ENCODE results near the gene CNRIP1.

CNRIP1 gene

GRCh38 chr2:68293024-68293423 lies 26.7 kb downstream of the CNRIP1 start:
- no peak for DNase-seq

DNA sequence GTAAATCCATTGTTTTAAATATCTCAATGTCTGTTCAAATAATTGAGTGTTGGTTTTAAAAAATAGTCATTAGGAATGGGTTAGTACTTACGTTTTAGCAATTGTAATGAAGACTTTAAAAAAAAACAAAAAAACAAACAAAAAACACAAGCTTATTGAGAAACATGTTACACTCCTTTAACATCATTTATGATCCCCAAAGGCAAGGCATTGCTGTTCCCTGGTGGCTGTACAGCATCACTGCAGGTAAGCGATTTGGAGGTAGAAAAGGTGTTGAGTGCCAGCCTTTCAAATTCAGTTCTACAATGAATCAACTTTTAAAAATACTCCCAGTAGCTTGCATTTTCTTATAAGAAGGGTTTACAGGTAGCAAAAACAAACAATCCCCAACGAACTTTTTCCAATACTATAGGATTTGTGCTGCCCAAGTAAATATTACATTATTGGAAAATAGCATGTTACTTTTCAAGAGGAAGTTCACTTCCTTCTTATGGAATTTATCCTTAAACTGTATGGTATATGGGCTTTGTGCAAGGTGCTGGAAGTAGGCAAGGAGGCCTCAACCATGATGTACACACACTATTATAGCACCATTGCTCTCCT lies 27.5 kb downstream of the CNRIP1 start:
- DNase-seq: peak in 1 of 56 donors; percentile 6

DNA sequence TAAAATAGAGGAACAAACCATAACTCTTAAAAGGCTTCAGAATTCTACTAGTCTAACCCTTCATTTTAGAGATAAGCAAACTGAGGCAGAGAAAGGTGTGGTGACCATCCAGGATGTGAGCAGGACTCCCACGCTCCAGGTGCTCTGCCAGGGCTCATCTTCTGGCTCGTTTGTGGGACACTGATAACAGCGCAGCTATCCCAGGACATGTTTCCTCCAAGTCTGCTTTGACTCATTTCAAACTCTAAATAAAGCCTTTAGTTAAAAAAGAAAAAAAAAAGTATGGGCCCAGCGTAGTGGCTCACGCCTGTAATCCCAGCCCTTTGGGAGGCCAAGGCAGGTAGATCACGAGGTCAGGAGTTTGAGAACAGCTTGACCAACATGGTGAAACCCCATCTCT lies 28.4 kb downstream of the CNRIP1 start:
- no peak for DNase-seq

GRCh38 chr2:68290901-68291300 lies 28.8 kb downstream of the CNRIP1 start:
- DNase-seq: peak in 9 of 56 donors; percentile 11 to 30 (median 26)

DNA sequence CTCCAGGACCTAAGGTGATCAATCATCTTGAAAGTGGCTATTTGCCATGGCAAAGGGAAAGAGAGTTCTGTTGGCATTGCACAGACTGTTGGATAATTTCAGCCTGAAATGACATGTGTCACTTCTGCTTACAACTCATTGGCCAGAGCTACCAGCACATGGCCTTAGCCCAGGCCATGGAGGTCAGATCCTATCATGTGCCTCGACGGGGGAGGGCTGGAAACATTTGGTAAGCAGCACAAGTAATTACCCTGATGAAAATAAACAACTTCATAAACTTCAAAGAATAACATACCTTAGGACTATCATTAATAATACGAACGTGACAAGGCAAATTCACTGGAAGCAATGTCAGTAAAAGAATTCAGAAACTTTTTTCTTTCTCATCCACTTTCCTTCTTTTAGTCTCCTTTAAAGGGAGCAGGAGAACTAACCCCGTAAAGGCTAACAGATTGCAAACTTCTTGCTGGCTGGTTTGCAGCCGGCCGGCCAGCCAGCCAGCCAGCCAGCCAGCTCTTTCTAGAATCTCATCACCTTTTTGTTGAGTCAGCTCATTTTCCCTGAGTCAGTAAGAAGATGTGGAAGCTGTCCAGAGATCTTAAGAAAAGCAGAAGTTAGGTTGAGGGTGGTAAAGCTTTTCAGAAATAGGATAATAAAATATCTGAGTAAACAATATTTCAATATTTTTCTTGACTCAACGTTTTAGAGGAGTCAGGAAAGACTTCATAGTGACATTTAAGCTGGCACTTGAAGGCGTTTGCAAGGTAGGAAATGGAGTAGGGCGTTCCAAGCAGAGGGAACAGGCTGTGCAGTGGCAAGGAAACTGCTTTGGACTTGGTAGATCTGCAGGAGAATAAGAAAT lies 31.9 kb downstream of the CNRIP1 start:
- peak in 9 of 56 donors; percentile 4 to 43 (median 16) for DNase-seq

- DNase-seq: peak in 28 of 56 donors; percentile 5 to 73 (median 43)
Observed at GRCh38 chr2:68284896-68285295, 34.9 kb downstream of the CNRIP1 start.

DNA sequence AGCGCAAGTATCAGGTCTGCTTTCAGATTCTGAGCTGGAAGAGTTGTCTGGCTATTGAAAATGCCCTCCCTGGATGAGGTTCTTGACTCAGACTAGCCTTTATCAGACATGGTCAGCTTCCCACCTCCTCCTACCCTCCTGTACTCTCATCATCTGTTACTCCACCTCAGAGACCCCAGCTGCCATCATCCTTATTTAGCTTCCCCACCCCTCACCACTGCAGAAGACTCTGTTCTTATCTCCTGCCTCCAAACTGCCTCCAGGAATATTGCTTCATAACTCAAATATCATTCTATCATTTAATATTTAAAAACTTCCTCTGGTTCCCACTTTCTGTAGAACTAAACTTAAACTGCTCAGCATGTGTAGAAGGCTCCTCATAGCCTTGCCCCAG lies 36.3 kb downstream of the CNRIP1 start:
- no peak for DNase-seq

DNA sequence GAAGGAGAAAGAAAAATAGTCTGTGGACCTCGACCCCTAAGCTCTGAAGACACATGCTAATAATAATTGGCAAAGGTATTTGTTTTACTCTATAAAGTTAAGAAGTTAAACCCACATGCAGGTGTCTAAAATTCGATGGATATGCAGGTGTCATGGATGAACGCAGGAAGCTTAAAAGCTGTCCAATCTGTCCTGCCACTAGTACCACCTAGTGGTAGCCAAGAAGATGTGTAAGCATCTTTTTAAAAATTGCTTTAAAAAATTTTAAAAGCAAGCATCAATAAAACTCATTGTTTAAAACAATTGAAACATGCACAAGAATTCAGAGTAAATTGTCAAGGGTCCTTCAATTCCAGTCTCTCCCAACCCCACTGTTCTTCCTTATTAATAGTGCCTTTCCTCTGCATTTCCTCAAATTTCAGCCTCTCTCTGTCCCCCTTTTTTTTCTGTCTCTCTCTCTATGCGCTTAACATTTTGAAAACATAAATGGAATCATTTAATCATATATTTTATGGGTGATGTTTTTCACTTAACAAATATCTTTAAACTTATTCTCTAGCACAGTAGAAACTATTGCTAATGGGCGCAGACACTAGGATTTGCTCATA lies 36.8 kb downstream of the CNRIP1 start:
- DNase-seq: no peak

DNA sequence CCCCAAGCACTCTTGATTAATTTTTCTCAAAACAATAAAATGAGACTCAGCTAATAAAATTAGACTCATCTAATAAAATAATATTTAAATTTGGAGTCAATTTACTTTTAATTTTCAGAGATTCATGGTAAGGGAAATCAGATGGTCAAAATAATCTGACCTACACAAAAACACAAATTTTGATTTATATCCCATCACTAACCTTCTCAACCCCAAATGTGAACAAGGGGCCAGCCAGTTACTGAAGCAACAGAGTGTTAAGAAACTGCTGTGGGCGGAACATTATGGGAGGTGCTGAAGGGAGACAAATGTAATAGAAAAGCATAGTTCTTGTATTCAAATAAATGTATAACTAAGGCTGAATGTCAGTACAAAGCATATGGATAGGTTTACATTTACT lies 39.0 kb downstream of the CNRIP1 start:
- no peak for DNase-seq

GRCh38 chr2:68280348-68280747 lies 39.4 kb downstream of the CNRIP1 start:
- DNase-seq: no peak

DNA sequence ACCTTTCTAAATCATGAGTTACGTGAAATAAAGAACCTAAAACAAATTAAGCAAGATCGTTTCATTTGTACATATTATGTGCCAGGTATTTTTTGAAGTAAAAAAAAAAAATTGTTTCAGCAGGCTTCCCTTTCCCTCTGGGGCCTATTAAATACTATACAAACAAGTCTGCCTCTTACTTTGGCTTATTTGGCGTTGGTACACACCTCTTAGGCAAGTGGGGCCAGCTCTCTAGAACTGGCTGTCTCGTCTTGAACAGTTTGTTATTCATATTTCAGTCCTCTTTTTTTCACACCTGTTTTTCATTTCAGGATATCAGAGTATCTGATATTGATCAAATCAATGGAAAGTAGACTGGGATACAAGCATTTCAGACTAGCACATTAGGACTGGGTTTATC lies 40.1 kb downstream of the CNRIP1 start:
- no peak for DNase-seq

GRCh38 chr2:68278169-68278568 lies 41.6 kb downstream of the CNRIP1 start:
- no peak for DNase-seq

DNA sequence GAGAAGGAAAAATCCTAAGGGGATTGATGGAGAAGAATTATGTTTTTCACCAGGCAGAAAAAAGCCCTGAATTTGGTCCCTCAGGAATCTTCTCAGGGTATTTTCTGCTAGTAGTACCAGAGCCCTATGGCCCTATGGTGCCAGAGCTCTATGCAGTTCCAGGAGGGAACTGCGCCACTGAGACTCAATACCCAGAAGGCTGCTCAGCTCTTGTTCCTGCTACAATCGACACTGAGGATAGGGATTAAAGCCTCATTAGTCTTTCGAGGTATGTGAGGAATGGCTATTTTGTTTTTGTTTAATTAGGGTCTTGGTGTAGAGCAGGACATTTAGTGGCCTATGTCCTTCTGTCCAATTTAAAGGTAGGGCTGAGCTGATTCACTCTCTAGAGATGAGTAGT lies 45.7 kb downstream of the CNRIP1 start:
- DNase-seq: no peak

- peak in 6 of 56 donors; percentile 9 to 47 (median 20) for DNase-seq
Observed at GRCh38 chr2:68272246-68272994, 47.3 kb downstream of the CNRIP1 start.

- no peak for DNase-seq
Observed at GRCh38 chr2:68266655-68267054, 53.1 kb downstream of the CNRIP1 start.

DNA sequence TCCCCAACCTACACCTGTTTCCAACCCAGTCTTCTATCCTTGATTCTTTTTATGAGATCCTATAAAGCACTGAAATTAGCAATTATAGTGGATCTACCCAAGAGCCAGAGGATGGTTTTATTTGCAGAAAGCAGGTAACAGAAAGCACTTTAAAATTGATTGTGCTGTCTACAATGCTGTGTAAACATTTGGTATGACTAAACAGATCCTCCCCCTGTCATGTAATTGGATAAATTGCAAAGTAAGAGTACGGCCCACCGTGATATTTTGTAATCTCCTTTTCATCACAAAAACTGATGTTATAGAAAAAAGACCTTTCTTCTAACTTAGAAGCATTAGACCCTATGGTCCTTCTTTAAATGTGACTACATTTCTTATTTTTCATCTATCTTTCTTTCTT lies 56.1 kb downstream of the CNRIP1 start:
- DNase-seq: no peak

DNA sequence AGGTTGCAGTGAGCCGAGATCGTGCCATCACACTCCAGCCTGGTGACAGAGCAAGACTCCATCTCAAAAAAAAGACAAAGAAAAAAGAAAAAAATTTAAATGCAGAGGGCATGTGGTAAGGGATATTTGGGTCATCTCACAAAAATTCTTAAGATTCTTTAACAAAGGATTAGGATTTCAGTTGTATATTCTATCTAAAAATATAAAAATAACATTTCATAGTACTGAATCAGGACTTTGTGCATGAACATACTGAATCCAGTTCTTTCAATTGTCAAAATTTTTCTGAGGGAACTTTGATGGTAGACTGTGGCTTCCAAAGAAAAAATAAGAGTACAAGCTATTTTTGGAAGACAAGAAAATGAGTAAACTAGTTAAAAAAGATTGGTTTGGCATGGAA lies 60.9 kb downstream of the CNRIP1 start:
- DNase-seq: no peak

DNA sequence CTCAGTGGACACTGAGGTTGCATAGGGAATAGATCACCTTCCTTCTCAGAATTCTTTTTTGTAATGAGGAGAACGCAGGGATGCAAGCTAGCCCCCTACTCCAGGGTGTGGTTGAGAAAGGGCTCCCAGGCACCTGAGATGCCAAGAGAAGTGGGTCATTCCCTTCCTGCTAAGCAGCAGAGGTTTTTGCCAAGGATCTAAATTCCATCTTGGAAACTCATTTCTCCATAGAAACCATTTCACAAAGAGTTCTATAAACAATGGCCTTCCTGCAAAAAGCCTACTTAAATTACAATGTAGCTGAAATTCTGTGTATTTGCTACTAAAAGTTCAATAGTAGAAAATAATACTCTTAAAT lies 63.7 kb downstream of the CNRIP1 start:
- DNase-seq: no peak

DNA sequence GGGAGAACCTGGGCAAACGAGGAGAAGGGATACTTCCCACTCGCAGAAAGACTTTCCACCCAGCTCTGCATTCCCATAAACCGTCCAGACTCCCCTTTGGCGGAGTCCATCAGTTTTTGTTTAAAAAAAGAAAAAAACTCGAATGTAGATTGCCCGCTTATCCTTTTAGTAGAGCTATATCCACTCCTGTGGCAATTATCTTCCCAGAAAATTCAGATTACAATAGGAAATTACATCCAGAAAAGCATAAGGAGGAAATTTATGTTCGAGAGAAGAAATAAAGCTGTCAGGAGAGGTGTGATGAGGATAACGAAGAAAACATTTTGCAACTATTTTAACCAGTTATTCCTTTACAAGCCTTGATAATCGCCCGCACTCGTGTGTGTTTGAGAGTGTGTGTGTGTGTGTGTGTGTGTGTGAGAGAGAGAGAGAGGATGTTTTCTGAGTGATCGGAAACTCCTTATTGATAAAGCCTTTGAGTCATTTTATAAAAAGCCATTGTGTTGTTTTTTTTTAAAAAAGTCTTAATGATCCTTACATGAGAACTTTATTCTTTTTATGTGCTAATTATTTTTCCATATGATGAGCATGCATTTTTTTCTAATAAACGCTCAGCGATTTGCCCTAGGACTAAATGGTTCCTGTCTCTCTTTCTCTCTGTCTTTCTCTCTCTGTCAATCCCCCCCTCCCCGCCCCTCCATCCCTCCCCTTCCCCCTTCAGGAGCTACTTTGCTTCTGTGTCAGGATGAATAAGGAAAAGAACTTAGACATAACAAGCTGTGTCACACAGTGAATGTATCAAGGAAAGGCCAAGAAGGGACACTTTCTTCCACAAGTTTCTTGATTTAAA lies 66.3 kb downstream of the CNRIP1 start:
- no peak for DNase-seq

- DNase-seq: peak; percentile 73 to 99 (median 94)
Observed at GRCh38 chr2:68252400-68253218, 67.1 kb downstream of the CNRIP1 start, which contains the start of gene PPP3R1. Gene PPP3R1, minus strand, starts transcription at chr2:68252532. Its CDS starts 405 bp downstream, at chr2:68252127.

All from amygdala (tissue), 56 donors.